Astrocyte (in vitro differentiated cells and primary cell): ENCODE measurements around the gene DTNB. TPM values are rescaled to one million over a fixed set of nuclear protein-coding genes. Genes with fewer than 3 reads are reported as not detected.

Source experiments
- DNase-seq: peaks from one replicate; pipeline ENCODE4 v3.0.0-alpha.2; 2010; ENCODE audit warnings: low read depth
- FAIRE-seq: peaks from 2 replicates; lab custom pipeline; 2011; peaks lifted over from hg19 to GRCh38; lab: Jason Lieb, UNC
- H2AFZ ChIP-seq: 2 replicates; pipeline ENCODE4 v1.6.0; 2012; ENCODE audit warnings: low read depth, low read length, inconsistent platforms
- H3K27ac ChIP-seq: 2 replicates; pipeline ENCODE4 v1.5.1; 2011; ENCODE audit warnings: low read depth, low read length, inconsistent platforms
- H3K27me3 ChIP-seq: 2 replicates; pipeline ENCODE4 v1.6.0; 2011; ENCODE audit warnings: low read length, inconsistent platforms; ENCODE audit not compliant: insufficient read depth
- H3K36me3 ChIP-seq: 2 replicates; pipeline ENCODE4 v1.5.1; 2011; ENCODE audit warnings: low read length, inconsistent platforms; ENCODE audit not compliant: insufficient read depth
- H3K4me1 ChIP-seq: 2 replicates; pipeline ENCODE4 v1.5.1; 2011; ENCODE audit warnings: low read length, inconsistent platforms; ENCODE audit not compliant: insufficient read depth
- H3K4me2 ChIP-seq: 2 replicates; pipeline ENCODE4 v1.6.0; 2012; ENCODE audit warnings: low read length, inconsistent platforms
- H3K4me3 ChIP-seq: 2 replicates; pipeline ENCODE4 v1.5.1; 2011; ENCODE audit warnings: low read depth, mild to moderate bottlenecking, low read length, inconsistent platforms; ENCODE audit not compliant: insufficient read depth
- H3K79me2 ChIP-seq: 2 replicates; pipeline ENCODE4 v1.6.0; 2012; ENCODE audit warnings: mild to moderate bottlenecking, low read length, inconsistent platforms; ENCODE audit not compliant: insufficient read depth
- H3K9ac ChIP-seq: 2 replicates; pipeline ENCODE4 v1.6.0; 2012; ENCODE audit warnings: mild to moderate bottlenecking, low read length, inconsistent platforms
- H3K9me3 ChIP-seq: 2 replicates; pipeline ENCODE4 v1.5.1; 2012; ENCODE audit warnings: low read depth, mild to moderate bottlenecking, low read length, inconsistent platforms; ENCODE audit not compliant: insufficient read depth
- H4K20me1 ChIP-seq: 2 replicates; pipeline ENCODE4 v1.6.0; 2012; ENCODE audit warnings: low read length, inconsistent platforms; ENCODE audit not compliant: insufficient read depth
- H3K27ac Mint-ChIP-seq: one replicate; pipeline ENCODE4 v1.8.0; 2021; ENCODE audit warnings: mild to moderate bottlenecking, mixed read lengths; ENCODE audit not compliant: unreplicated experiment
- H3K27me3 Mint-ChIP-seq: one replicate; pipeline ENCODE4 v1.8.0; 2021; ENCODE audit warnings: low read depth, mixed read lengths; ENCODE audit not compliant: unreplicated experiment
- H3K36me3 Mint-ChIP-seq: one replicate; pipeline ENCODE4 v1.8.0; 2021; ENCODE audit warnings: low read depth, mixed read lengths; ENCODE audit not compliant: unreplicated experiment
- H3K4me1 Mint-ChIP-seq: one replicate; pipeline ENCODE4 v1.8.0; 2021; ENCODE audit warnings: low read depth, mixed read lengths; ENCODE audit not compliant: unreplicated experiment
- H3K4me3 Mint-ChIP-seq: one replicate; pipeline ENCODE4 v1.8.0; 2021; ENCODE audit warnings: mild to moderate bottlenecking, moderate library complexity, mixed read lengths; ENCODE audit not compliant: unreplicated experiment
- H3K9me3 Mint-ChIP-seq: one replicate; pipeline ENCODE4 v1.8.0; 2021; ENCODE audit warnings: mild to moderate bottlenecking, mixed read lengths; ENCODE audit not compliant: unreplicated experiment
- EZH2 ChIP-seq: IDR thresholded peaks from 2 replicates; pipeline ENCODE4 v1.6.1; 2012; ENCODE audit warnings: mild to moderate bottlenecking, low read length, inconsistent platforms; ENCODE audit not compliant: insufficient read depth
- total RNA-seq: library from RNA; stranded (reverse); gene quantifications from 2 replicates; pipeline ENCODE4 v1.2.1, GENCODE V29; 2021
- TF ChIP-seq, protein P1 (sequence below): IDR thresholded peaks from 2 replicates; pipeline ENCODE4 v1.5.1; 2011; ENCODE audit warnings: low read depth, mild to moderate bottlenecking, inconsistent platforms, low read length, moderate library complexity; ENCODE audit not compliant: insufficient read depth

The DTNB gene
- total RNA-seq, 1 donor from 2014 or later, result 5.1 TPM

- no peak overlapping the region for H3K27ac Mint-ChIP-seq
- no peak overlapping the region for H2AFZ ChIP-seq
- no peak for FAIRE-seq
- H3K27ac ChIP-seq, result no peak overlapping the region
- peaks cover 24% of the 10 kb centered on the region for H3K4me1 ChIP-seq
- no peaks in the 10 kb centered on the region for H4K20me1 ChIP-seq
- no peaks in the 10 kb centered on the region for H3K9me3 Mint-ChIP-seq
- H3K4me1 Mint-ChIP-seq, result peaks cover 11% of the 10 kb centered on the region
- no peak overlapping the region for H3K4me3 Mint-ChIP-seq
- no peaks in the 10 kb centered on the region for H3K27me3 ChIP-seq
- H3K9ac ChIP-seq, result no peak overlapping the region
- H3K27me3 Mint-ChIP-seq, result peaks cover 32% of the 10 kb centered on the region
- H3K4me3 ChIP-seq, result no peak overlapping the region
- no peak overlapping the region for H3K4me2 ChIP-seq
- no peaks in the 10 kb centered on the region for H3K9me3 ChIP-seq
- H3K36me3 Mint-ChIP-seq, result no peaks in the 10 kb centered on the region
- no peaks in the 10 kb centered on the region for H3K36me3 ChIP-seq
- no peak for DNase-seq
- H3K79me2 ChIP-seq, result no peaks in the 10 kb centered on the region
- no peak for TF ChIP-seq EZH2
- TF ChIP-seq, protein P1, sequence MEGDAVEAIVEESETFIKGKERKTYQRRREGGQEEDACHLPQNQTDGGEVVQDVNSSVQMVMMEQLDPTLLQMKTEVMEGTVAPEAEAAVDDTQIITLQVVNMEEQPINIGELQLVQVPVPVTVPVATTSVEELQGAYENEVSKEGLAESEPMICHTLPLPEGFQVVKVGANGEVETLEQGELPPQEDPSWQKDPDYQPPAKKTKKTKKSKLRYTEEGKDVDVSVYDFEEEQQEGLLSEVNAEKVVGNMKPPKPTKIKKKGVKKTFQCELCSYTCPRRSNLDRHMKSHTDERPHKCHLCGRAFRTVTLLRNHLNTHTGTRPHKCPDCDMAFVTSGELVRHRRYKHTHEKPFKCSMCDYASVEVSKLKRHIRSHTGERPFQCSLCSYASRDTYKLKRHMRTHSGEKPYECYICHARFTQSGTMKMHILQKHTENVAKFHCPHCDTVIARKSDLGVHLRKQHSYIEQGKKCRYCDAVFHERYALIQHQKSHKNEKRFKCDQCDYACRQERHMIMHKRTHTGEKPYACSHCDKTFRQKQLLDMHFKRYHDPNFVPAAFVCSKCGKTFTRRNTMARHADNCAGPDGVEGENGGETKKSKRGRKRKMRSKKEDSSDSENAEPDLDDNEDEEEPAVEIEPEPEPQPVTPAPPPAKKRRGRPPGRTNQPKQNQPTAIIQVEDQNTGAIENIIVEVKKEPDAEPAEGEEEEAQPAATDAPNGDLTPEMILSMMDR, result no peak
Observed at GRCh38 chr2:25375371-25375988, 297.9 kb downstream of the DTNB start.

- H3K4me1 ChIP-seq, result peaks cover 24% of the 10 kb centered on the region
- no peaks in the 10 kb centered on the region for H3K9me3 Mint-ChIP-seq
- no peaks in the 10 kb centered on the region for H3K36me3 Mint-ChIP-seq
- H3K4me2 ChIP-seq, result no peak overlapping the region
- no peak overlapping the region for H3K27ac ChIP-seq
- no peak overlapping the region for H3K9ac ChIP-seq
- H3K27ac Mint-ChIP-seq, result no peak overlapping the region
- H3K9me3 ChIP-seq, result no peaks in the 10 kb centered on the region
- no peak for FAIRE-seq
- H3K4me1 Mint-ChIP-seq, result peaks cover 11% of the 10 kb centered on the region
- H3K27me3 Mint-ChIP-seq, result peaks cover 37% of the 10 kb centered on the region
- DNase-seq, result no peak
- H3K4me3 Mint-ChIP-seq, result no peak overlapping the region
- no peak overlapping the region for H3K4me3 ChIP-seq
- no peak for TF ChIP-seq EZH2
- TF ChIP-seq, protein P1, result no peak
- no peaks in the 10 kb centered on the region for H3K79me2 ChIP-seq
- no peak overlapping the region for H2AFZ ChIP-seq
- no peaks in the 10 kb centered on the region for H4K20me1 ChIP-seq
- H3K36me3 ChIP-seq, result no peaks in the 10 kb centered on the region
- H3K27me3 ChIP-seq, result no peaks in the 10 kb centered on the region
Observed at GRCh38 chr2:25374827-25375226, 298.6 kb downstream of the DTNB start.

DNA sequence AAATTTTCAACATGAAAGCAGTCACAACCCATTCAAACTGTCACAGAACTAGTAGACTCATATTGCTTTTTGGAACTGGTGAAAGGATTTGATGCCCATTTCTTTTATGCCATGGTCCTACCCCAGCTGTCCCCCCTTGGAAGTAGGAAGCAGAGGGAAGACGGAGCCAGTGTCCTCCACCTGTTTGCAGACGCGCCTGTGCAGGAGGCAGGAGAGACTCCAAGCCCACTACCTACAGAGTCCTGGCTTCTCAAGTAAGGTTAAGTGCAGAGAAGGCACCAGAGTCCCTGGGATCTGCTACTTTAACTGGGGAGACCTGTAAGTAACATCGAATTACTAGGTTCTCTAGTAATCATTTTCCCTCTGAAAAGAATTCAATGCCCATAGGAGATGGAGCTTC, 299.0 kb downstream of the DTNB start:
- no peaks in the 10 kb centered on the region for H3K79me2 ChIP-seq
- FAIRE-seq (no peak), DNase-seq (no peak)
- Mint-ChIP-seq H3K9me3 (no peaks in the 10 kb centered on the region), H3K27ac (no peak overlapping the region), H3K4me1 (peaks cover 11% of the 10 kb centered on the region), H3K36me3 (no peaks in the 10 kb centered on the region), H3K27me3 (peaks cover 41% of the 10 kb centered on the region), H3K4me3 (no peak overlapping the region)
- no peaks in the 10 kb centered on the region for H3K36me3 ChIP-seq
- H3K9ac ChIP-seq, result no peak overlapping the region
- no peak for TF ChIP-seq EZH2
- TF ChIP-seq, protein P1, result no peak
- H3K4me2 ChIP-seq, result no peak overlapping the region
- H3K9me3 ChIP-seq, result no peaks in the 10 kb centered on the region
- H4K20me1 ChIP-seq, result no peaks in the 10 kb centered on the region
- H3K27me3 ChIP-seq, result no peaks in the 10 kb centered on the region
- H3K4me3 ChIP-seq, result no peak overlapping the region
- no peak overlapping the region for H2AFZ ChIP-seq
- no peak overlapping the region for H3K27ac ChIP-seq
- peaks cover 24% of the 10 kb centered on the region for H3K4me1 ChIP-seq
